NCI-H345 (cell line): Measurements from ENCODE around the gene EFCAB10.
"Not testable (repeated sequence)": the region's sequence is repeated elsewhere in the genome, so short reads cannot be mapped to it uniquely, and the experiment has no call there.

Source experiments
- DNase-seq: peaks from one replicate; lab custom pipeline; 2025; lab: John Stamatoyannopoulos, UW

EFCAB10 gene

GRCh38 chr7:105599080-105599479, 17.8 kb upstream of the EFCAB10 start:
- not testable (repeated sequence) for DNase-seq

GRCh38 chr7:105596866-105597265, 15.6 kb upstream of the EFCAB10 start:
- no peak for DNase-seq

- DNase-seq = no peak
Measured at GRCh38 chr7:105594034-105594433, 12.7 kb upstream of the EFCAB10 start.

DNA sequence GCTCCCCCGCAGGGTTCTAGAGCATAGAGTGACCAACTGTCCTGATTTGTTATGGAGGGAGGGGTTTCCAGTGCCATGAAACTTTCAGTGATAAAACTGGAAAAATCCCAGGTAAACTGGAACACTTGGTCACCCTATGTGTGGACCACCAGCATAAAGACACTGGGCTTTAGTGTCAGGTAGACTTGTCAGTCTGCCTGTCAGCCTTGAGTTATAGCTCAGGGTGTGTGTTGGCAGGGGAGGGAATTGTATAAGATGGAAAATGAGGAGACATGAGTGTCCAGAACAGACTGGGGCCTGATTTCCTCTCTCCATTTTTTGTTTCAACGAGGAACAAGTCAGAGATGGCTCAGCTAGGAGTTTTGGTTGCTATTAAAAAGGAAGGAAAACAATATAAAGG, 10.2 kb upstream of the EFCAB10 start:
- no peak for DNase-seq

DNA sequence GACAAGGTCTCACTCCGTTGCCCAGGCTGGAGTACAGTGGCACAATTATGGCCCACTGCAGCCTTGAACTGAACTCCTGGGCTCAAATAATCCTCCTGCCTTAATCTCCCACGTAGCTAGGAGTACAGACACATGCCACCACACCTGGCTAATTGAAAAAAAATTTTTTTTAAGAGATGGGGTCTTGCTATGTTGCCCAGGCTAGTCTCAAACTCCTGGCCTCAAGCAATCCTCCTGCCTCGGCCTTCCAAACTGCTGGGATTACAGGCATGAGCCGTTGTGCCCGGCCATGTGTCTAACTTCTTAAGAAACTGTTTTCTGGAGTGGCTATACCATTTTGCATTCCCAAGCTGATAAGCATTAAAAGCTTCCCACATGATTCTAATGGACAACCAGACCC, 9.5 kb upstream of the EFCAB10 start:
- DNase-seq = no peak

- peak; percentile 84 for DNase-seq
Measured at GRCh38 chr7:105589356-105590077, 8.2 kb upstream of the EFCAB10 start.

DNA sequence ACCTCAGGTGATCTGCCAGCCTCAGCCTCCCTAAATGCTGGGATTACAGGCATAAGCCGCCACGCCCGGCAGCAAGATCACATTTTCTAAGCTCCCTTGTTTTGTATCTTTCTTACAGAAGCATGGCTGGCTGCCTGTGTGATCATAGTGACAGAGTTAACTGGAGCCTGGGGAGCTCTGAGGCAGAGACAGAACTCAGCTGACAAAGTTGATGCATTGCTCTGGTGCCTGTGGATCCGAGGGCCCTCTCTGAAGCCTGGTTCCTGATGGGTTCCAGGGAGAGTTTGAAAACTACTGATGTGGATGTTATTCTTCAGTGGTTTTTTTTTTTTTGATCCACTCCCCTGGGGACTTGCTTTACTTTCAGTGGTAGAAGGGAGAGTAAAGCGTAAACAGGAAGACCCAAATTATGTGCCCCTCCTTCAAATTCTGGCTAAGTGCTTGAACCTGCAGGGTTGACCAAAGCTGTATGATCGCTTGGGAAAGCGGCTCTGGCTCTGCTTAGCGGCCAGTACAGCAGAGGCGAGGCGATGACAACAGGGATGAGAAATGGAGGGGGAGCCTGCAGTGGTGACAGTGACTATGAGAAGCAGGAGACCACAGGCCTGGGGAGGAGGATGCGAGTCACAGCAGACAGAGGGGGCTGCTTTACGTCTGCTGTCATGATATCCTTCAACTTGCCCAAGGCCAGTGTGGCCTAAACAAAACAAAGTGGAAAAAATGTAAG, 6.8 kb upstream of the EFCAB10 start:
- no peak for DNase-seq

DNA sequence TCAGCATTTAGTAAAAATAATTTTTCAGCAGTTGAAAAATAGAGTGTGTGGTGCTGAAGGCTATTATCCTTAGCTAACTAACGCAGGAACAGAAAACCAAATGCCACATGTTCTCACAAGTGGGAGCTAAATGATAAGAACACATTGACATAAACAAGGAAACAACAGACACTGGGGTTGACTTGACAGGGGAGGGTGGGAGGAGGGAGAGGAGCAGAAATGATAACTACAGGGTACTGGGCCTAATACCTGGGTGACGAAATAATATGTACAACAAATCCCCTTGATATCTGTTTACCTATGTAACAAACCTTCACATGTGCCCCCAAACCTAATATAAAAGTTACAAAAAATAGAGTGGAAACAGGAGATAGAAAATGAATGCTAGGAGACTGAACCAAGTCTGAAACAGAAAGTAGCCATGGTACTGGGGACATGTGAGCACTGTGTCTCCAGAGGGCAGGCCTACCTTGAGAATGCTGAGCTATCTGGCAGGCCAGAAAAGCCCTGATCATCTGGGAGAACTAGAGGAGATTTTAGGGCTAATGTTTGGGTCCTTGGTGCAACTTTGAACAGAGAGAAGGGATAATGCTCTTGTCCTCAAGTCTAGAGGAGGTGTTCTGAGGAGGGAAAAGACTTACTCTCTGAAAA, 4.7 kb upstream of the EFCAB10 start:
- no peak for DNase-seq

DNA sequence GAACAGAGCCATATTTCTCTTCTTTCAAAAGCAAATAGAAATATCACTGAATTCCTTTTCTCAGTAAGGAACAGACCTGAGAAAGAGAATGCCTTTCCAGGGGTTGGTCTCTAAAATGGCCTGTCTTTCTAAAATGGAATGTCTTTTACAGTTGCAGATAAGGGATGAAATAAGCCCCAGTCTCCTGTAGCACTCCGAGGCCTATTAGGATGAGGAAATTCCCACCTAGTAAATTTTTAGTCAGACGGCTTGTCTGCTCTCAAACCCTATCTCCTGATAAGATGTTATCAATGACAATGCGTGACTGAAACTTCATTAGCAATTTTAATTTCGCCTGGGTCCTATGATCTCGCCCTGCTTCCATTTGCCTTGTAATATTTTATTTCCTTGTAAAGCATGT, 2.9 kb upstream of the EFCAB10 start:
- DNase-seq = no peak

GRCh38 chr7:105583061-105583460, 1.8 kb upstream of the EFCAB10 start:
- no peak for DNase-seq

- DNase-seq = no peak
Measured at GRCh38 chr7:105580022-105580740, 1.1 kb downstream of the EFCAB10 start.

DNA sequence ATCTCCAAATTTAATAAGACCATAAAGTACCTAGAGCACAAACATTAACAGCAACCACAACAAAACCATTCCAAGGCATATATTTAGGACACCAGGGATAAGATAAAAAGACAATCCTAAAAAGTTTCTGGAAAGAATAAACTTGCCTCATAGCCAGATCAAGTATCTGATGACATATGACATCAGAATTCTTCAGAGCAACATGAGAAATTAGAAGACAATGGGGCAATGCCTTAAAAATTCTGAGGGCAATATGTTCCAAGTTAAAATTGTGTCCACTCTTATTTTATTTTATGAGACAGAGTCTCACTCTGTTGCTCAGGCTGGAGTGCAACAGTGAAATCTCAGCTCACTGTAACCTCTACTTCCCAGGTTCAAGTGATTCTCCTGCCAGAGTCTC, 2.8 kb downstream of the EFCAB10 start:
- no peak for DNase-seq

GRCh38 chr7:105577251-105577650, 4.0 kb downstream of the EFCAB10 start:
- DNase-seq = no peak

GRCh38 chr7:105571891-105572290, 9.4 kb downstream of the EFCAB10 start:
- no peak for DNase-seq

DNA sequence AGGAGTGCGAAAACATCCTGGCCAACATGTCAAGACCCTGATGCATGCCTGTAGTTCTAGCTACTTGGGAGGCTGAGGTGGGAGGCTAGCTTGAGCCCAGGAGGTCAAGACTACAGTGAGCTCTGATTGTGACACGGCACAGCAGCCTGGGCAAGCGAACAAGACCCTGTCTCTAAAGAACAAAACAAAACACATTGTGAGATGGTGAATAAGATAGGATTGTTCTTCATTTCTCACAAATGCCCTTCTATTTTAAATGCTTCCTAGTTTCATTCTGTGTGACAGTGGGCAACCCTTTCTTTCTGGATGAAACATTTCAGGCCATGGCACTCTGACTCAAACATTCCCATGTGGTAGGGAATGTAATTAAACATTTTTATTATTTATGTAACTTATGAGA, 13.5 kb downstream of the EFCAB10 start:
- no peak for DNase-seq

DNA sequence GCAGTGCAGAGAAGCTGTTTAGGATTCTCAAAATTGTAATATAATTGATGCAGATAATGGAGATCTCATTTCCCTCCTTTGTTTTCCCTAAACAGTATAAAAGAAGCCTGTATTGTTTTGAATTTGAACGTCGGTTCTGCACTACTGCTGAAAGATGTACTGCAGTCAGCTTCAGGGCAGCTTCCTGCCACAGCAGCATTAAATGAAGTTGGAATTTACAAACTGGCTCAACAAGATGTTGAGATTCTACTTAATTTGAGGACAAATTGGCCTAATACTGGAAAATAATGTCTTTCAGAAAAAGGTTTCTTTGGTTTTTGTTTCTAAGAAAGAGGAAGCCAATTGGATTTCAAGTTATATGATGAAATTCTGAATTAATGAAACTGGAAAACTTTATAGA, 14.3 kb downstream of the EFCAB10 start:
- no peak for DNase-seq

GRCh38 chr7:105565190-105565589, 16.1 kb downstream of the EFCAB10 start:
- DNase-seq = no peak

DNA sequence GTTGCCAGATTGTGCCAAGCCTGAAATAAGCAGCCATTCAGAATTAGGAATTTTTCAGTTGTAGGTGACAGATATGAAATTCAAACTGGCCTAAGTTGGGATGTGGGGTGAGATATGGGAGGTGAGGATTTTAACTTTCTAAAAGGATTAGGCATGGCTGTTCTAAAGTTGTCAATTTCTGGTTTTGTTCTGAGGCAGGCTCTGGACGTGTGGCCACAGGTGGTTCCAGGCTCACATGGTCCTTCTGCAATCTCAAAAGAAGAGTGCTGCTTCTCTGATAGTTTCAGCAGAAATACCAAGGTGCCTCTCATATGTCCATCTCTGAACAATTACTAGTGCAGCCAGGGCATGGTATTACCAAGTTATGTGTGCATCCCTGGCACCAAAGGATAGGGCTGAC, 21.4 kb downstream of the EFCAB10 start:
- no peak for DNase-seq

DNA sequence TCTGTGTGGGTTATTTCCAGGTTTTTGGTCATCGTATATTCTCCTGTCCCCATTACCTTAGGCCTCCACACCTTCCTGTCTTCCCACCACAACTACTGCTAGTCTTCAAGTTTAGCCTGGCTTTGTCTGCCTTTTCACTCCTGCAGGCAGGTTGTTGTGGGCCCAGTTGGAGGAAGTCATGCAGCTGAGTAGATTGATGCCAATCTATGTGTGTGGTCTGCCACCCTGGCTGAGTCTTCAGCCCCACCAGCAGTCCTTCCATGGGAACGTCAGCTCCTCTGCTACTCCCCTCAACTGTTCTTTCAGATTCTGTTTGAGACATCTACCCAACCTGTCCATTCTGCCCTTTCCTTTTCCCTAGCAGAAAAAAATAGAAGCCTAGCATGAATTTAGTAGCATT, 43.0 kb downstream of the EFCAB10 start:
- DNase-seq = no peak

GRCh38 chr7:105532709-105533460, 48.4 kb downstream of the EFCAB10 start:
- DNase-seq = no peak

DNA sequence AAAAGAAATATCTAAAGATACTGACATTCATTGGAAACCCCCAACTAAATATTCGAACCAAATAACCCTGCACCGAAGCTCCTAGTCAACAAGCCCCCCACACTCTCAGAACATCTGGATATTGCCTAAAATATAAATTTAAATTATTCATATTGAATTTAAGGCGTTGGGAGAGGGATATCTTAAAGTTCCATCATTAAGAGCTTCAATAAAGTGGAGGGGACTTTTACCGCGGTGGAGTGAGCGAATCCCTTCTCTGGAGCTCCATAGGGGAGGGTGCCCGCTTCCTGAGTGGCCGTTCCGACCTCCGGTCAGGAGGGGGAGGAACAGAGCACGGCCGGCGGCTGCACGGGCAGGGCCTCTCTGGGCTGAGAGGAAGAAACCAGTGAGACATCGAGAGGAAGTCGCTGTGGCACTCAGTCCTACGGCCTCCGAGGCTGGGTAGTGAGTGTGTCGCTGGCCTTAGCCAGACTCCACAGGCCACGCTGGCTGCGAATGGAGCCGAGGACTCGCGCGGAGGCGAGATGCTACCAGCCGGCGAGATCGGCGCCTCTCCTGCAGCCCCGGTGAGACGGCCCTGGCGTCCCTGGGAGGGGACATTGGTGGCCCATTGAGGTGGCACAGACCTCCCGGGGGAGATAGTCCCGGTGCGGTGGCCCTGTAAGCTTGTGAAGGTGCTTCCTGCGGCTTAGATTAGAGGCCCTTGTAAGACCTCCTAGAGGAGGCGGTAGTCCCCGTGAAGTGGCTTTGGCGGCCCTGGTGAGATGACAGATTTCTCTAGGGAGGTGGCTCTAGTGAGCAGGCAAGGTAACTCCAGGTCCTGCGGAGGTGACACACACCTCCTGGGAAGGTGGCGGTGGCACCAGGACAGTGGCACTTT, 49.3 kb downstream of the EFCAB10 start, which contains the start of gene RINT1:
Gene RINT1, plus strand, starts transcription at position 410 of the 880 bp plus-strand sequence. Its CDS starts 115 bp downstream, at position 525.
- peak; percentile 90 for DNase-seq
